Neuronal stem cell (in vitro differentiated cells): ENCODE data around the gene FUT6.
"Not testable (repeated sequence)": the region's sequence is repeated elsewhere in the genome, so short reads cannot be mapped to it uniquely, and the experiment has no call there.

ENCODE experiments used
- DNase-seq: peaks from one replicate; pipeline ENCODE4 v3.0.0-alpha.2; 2013; ENCODE audit warnings: low spot score
- H2AFZ ChIP-seq: one replicate; pipeline ENCODE4 v1.6.1; 2013; ENCODE audit warnings: mild to moderate bottlenecking, low read length, inconsistent platforms
- H2AK5ac ChIP-seq: 2 replicates; pipeline ENCODE4 v1.6.1; 2013; ENCODE audit warnings: low read depth, mild to moderate bottlenecking, inconsistent platforms, low read length, moderate library complexity, mixed read lengths
- H2BK120ac ChIP-seq: 2 replicates; pipeline ENCODE4 v1.6.1; 2013; ENCODE audit warnings: low read depth, mild to moderate bottlenecking, inconsistent platforms, low read length, moderate library complexity, mixed read lengths
- H2BK12ac ChIP-seq: one replicate; pipeline ENCODE4 v1.6.1; 2013; ENCODE audit warnings: low read length, inconsistent platforms
- H2BK15ac ChIP-seq: 2 replicates; pipeline ENCODE4 v1.6.1; 2013; ENCODE audit warnings: mild to moderate bottlenecking, low read length, inconsistent platforms, mixed read lengths
- H2BK5ac ChIP-seq: one replicate; pipeline ENCODE4 v1.6.1; 2013; ENCODE audit warnings: inconsistent platforms, mild to moderate bottlenecking, low read length, moderate library complexity
- H3K14ac ChIP-seq: one replicate; pipeline ENCODE4 v1.6.1; 2013; ENCODE audit warnings: low read length, inconsistent platforms
- H3K18ac ChIP-seq: 2 replicates; pipeline ENCODE4 v1.6.1; 2013; ENCODE audit warnings: low read length, inconsistent platforms
- H3K23ac ChIP-seq: 2 replicates; pipeline ENCODE4 v1.6.1; 2013; ENCODE audit warnings: low read depth, mild to moderate bottlenecking, mixed read lengths, low read length, inconsistent platforms; ENCODE audit not compliant: poor library complexity
- H3K27ac ChIP-seq: replicated peaks from 3 replicates; pipeline ENCODE4 v1.5.1; 2013; ENCODE audit warnings: low read length, inconsistent platforms
- H3K27me3 ChIP-seq, 3 experiments: 2 replicates each; pipeline ENCODE4 v1.6.1; 2013; ENCODE audit warnings: low read length in 3 of 3, mild to moderate bottlenecking in 2 of 3, inconsistent platforms in 1 of 3, low read depth in 1 of 3, mixed read lengths in 1 of 3, moderate library complexity in 1 of 3; ENCODE audit not compliant: control insufficient read depth in 3 of 3, insufficient read depth in 3 of 3
- H3K36me3 ChIP-seq, 2 donors: replicated peaks in 1 of 2; 2 replicates each; pipeline ENCODE4 v1.6.1; 2013; ENCODE audit warnings: low read length in 2 of 2; ENCODE audit not compliant: control insufficient read depth in 2 of 2, insufficient read depth in 2 of 2
- H3K4ac ChIP-seq: 2 replicates; pipeline ENCODE4 v1.6.1; 2013; ENCODE audit warnings: inconsistent platforms, mild to moderate bottlenecking, low read length, moderate library complexity
- H3K4me1 ChIP-seq, 2 donors: 1 replicate in 1 of 2; 2 replicates in 1 of 2; pipeline ENCODE4 v1.6.1; 2013; ENCODE audit warnings: low read length in 2 of 2, low read depth in 1 of 2; ENCODE audit not compliant: control insufficient read depth in 2 of 2, insufficient read depth in 1 of 2
- H3K4me2 ChIP-seq: one replicate; pipeline ENCODE4 v1.6.1; 2013; ENCODE audit warnings: mild to moderate bottlenecking, low read length, inconsistent platforms; ENCODE audit not compliant: insufficient read depth, poor library complexity, severe bottlenecking
- H3K4me3 ChIP-seq, 2 donors: 2 replicates each; pipeline ENCODE4 v1.5.1; 2013; ENCODE audit warnings: low read length in 2 of 2, mild to moderate bottlenecking in 2 of 2, inconsistent platforms in 1 of 2, moderate library complexity in 1 of 2
- H3K79me1 ChIP-seq: one replicate; pipeline ENCODE4 v1.6.1; 2013; ENCODE audit warnings: low read depth, mild to moderate bottlenecking, inconsistent platforms, low read length, moderate library complexity
- H3K9ac ChIP-seq: one replicate; pipeline ENCODE4 v1.6.1; 2013; ENCODE audit warnings: mild to moderate bottlenecking, low read depth, low read length, inconsistent platforms; ENCODE audit not compliant: poor library complexity
- H3K9me3 ChIP-seq, 2 donors: replicated peaks in 1 of 2; 2 replicates each; pipeline versions ENCODE3 to v1.6.1; 2013; ENCODE audit warnings: low read length in 2 of 2, mild to moderate bottlenecking in 2 of 2, inconsistent platforms in 1 of 2, low read depth in 1 of 2, mixed read lengths in 1 of 2, moderate library complexity in 1 of 2; ENCODE audit not compliant: control insufficient read depth in 2 of 2, insufficient read depth in 1 of 2
- H4K8ac ChIP-seq: one replicate; pipeline ENCODE4 v1.6.1; 2013; ENCODE audit warnings: low read depth, mild to moderate bottlenecking, inconsistent platforms, low read length, moderate library complexity
- H4K91ac ChIP-seq: one replicate; pipeline ENCODE4 v1.6.1; 2013; ENCODE audit warnings: low read length, low read depth, mild to moderate bottlenecking, inconsistent platforms; ENCODE audit not compliant: poor library complexity
- WGBS, 2 donors: extraction: QIAGEN DNeasy Blood & Tissue Kit; methylation state at CpG; one replicate each; pipeline ENCODE4 v1.1.7; 2013; ENCODE audit warnings: missing lambda C conversion rate in 2 of 2, mixed read lengths in 1 of 2; ENCODE audit not compliant: insufficient read length in 2 of 2, insufficient replicate concordance in 1 of 2; ENCODE audit errors: extremely low coverage in 2 of 2; 5-methylcytosine and 5-hydroxymethylcytosine counted together

Gene FUT6

DNA sequence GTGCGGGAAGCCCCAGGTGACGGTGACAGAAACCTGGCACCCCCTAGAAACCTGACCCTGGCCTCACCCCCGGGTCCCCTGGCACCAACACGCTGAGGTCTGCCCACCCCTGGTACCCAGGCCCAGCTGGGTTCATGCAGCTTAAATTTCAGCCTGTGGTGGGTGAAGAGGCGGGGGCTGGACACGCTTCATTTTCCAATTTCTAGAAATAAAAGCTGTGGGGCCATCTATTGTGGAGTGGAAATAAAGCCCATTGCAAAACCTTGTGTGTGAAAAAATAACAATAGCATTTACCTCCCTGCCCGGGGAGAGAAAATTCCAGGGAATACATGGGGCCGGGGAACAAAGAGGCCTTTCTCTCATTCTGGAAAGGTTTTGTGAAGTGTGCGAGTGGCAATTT, 38.4 kb upstream of the FUT6 start:
- Histone ChIP-seq H3K9me3 (peaks cover 0 to 2% of the 10 kb centered on the region in 2 donors), H4K8ac (no peak overlapping the region), H3K27me3 (no peaks in the 10 kb centered on the region), H3K36me3 (no peaks in the 10 kb centered on the region), H3K4me2 (no peak overlapping the region), H3K14ac (no peak overlapping the region), H3K4me1 (peaks cover 20 to 21% of the 10 kb centered on the region in 2 donors), H2AFZ (no peak overlapping the region), H3K9ac (no peak overlapping the region), H2BK15ac (peak overlapping the region; percentile 30), H3K18ac (peak overlapping the region; percentile 35), H2BK12ac (no peak overlapping the region), H2BK120ac (no peak overlapping the region), H3K79me1 (no peaks in the 10 kb centered on the region), H2AK5ac (peak overlapping the region; percentile 94), H3K23ac (no peak overlapping the region), H2BK5ac (no peak overlapping the region), H4K91ac (no peak overlapping the region), H3K4me3 (no peak overlapping the region), H3K4ac (no peak overlapping the region), H3K27ac (peak overlapping the region; percentile 71)
- WGBS, 2 donors: no CpG with 5 or more reads among the region's 9 CpGs
- DNase-seq: peak; percentile 23

DNA sequence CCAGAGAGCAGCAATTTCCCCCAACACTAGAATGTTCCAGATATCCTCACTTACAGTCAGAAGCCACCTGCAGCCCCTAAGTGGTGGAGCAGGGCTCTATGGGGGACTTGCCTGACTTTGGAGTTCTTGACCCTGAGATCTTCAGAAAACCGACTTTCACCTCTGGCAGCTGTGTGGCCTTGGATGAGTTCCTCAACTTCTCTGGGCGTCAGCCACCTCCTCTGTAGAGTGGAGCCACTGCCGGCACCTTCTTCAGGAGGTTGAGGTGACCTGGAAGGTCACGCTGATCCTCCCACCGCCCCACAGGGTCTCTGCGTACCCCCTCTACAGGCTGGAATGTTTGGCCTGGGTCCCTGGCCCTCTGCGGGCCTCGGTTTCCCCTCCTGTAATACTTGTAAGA, 37.9 kb upstream of the FUT6 start:
- no CpG with 5 or more reads among the region's 8 CpGs for WGBS, 2 donors
- no peak overlapping the region for H3K14ac ChIP-seq
- peak overlapping the region; percentile 30 for H2BK15ac ChIP-seq
- H2BK12ac ChIP-seq: no peak overlapping the region
- H3K27me3 ChIP-seq: no peaks in the 10 kb centered on the region
- no peak overlapping the region for H2BK5ac ChIP-seq
- H3K36me3 ChIP-seq: no peaks in the 10 kb centered on the region
- no peak overlapping the region for H3K4me3 ChIP-seq
- H3K18ac ChIP-seq: peak overlapping the region; percentile 35
- H3K9ac ChIP-seq: no peak overlapping the region
- no peak for DNase-seq
- H3K23ac ChIP-seq: no peak overlapping the region
- H3K4me2 ChIP-seq: no peak overlapping the region
- H3K4me1 ChIP-seq: peaks cover 20 to 21% of the 10 kb centered on the region in 2 donors
- H3K27ac ChIP-seq: peak overlapping the region; percentile 71
- H3K79me1 ChIP-seq: no peaks in the 10 kb centered on the region
- no peak overlapping the region for H4K91ac ChIP-seq
- H4K8ac ChIP-seq: no peak overlapping the region
- H3K4ac ChIP-seq: no peak overlapping the region
- no peak overlapping the region for H2AFZ ChIP-seq
- H2BK120ac ChIP-seq: no peak overlapping the region
- peak overlapping the region; percentile 94 for H2AK5ac ChIP-seq
- peaks cover 0 to 2% of the 10 kb centered on the region in 2 donors for H3K9me3 ChIP-seq

- H3K79me1 ChIP-seq: not testable (repeated sequence)
Measured at GRCh38 chr19:5874496-5874895, 35.0 kb upstream of the FUT6 start.

DNA sequence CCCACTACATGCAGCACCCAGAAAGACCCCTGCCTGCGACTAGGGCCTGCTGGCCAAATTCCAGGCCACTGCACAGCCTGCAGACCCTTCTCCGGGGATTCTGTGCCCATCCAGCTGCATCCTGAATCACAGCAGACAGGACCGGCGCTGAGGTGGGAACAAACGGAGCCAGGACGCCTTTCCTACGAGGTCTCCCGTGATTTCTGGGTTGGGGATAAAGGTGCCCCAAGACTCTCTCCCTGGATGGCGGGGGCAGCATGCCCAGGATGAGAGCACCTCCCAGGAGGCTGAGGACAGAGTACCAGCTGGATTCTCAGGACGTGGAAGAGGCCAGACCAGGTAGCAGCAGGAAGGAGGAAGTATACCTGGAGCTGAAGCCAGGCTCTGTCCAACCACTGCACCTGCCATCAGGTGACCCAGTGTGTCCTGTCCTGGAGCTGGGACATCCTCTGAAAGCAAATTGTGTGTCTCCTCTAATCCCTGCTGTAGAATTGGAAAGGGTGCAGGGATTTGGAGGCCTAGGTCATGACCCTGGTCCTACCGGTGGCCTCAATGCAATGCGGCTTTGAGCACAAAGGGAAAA, 34.2 kb upstream of the FUT6 start:
- no peak overlapping the region for H2AFZ ChIP-seq
- no peak overlapping the region for H2BK120ac ChIP-seq
- H3K27ac ChIP-seq: no peak overlapping the region
- H2BK15ac ChIP-seq: no peak overlapping the region
- no peaks in the 10 kb centered on the region for H3K79me1 ChIP-seq
- H3K4me1 ChIP-seq: peaks cover 2 to 14% of the 10 kb centered on the region in 2 donors
- no peak overlapping the region for H3K23ac ChIP-seq
- no peaks in the 10 kb centered on the region for H3K27me3 ChIP-seq
- peak overlapping the region in 1 of 2 donors; percentile 23 for H3K4me3 ChIP-seq
- no CpG with 5 or more reads among the region's 12 CpGs for WGBS, 2 donors
- no peak overlapping the region for H3K14ac ChIP-seq
- H4K8ac ChIP-seq: no peak overlapping the region
- H3K18ac ChIP-seq: no peak overlapping the region
- H3K36me3 ChIP-seq: no peaks in the 10 kb centered on the region
- no peak overlapping the region for H3K4me2 ChIP-seq
- no peak for DNase-seq
- no peak overlapping the region for H2AK5ac ChIP-seq
- H4K91ac ChIP-seq: no peak overlapping the region
- H2BK5ac ChIP-seq: peak overlapping the region; percentile 45
- H3K4ac ChIP-seq: no peak overlapping the region
- H3K9me3 ChIP-seq: peaks cover 0 to 2% of the 10 kb centered on the region in 2 donors
- H3K9ac ChIP-seq: no peak overlapping the region
- no peak overlapping the region for H2BK12ac ChIP-seq

More at GRCh38 chr19:5874496-5874895, 35.0 kb upstream of the FUT6 start:
- not testable (repeated sequence) for H3K9ac ChIP-seq, H3K23ac ChIP-seq, H3K4me3 ChIP-seq, H3K4me2 ChIP-seq, H3K27ac ChIP-seq, H3K4ac ChIP-seq, H2BK120ac ChIP-seq, H4K91ac ChIP-seq, H4K8ac ChIP-seq, H2BK15ac ChIP-seq, H2BK12ac ChIP-seq, H2BK5ac ChIP-seq, H2AFZ ChIP-seq, H3K27me3 ChIP-seq, H2AK5ac ChIP-seq, H3K14ac ChIP-seq, H3K9me3 ChIP-seq, H3K36me3 ChIP-seq, DNase-seq
- WGBS, 2 donors: no CpG with 5 or more reads among the region's 7 CpGs
- Histone ChIP-seq H3K4me1 (peaks cover 2 to 14% of the 10 kb centered on the region in 2 donors), H3K18ac (peak overlapping the region; percentile 38)
